Tibial nerve (tissue), 3 donors: ENCODE results near the gene NIT1.

ENCODE experiments used
- CTCF ChIP-seq, 5 experiments: fragments of 200-600 bp in 3 of 5; fragments of 450-650 bp in 2 of 5; sonication (generic) in 3 of 5; IDR thresholded peaks; one replicate each; pipeline ENCODE4 v1.5.1; 2016 to 2019; ENCODE audit warnings: antibody characterized with exemption in 5 of 5, mild to moderate bottlenecking in 3 of 5, moderate library complexity in 2 of 5
- POLR2A ChIP-seq, 2 donors: fragments of 450-650 bp; IDR thresholded peaks; one replicate each; pipeline ENCODE4 v1.6.1; 2017; ENCODE audit warnings: antibody characterized with exemption in 2 of 2, mild to moderate bottlenecking in 2 of 2, moderate library complexity in 2 of 2

- no peak for TF ChIP-seq CTCF (IDR thresholded peaks at IDR 0.05)
- TF ChIP-seq POLR2A (IDR thresholded peaks at IDR 0.05), result no peak
Observed at GRCh38 chr1:161091796-161092507, 26.0 kb upstream of the NIT1 start.
